ENCODE results near the gene UMODL1.
A peak's percentile ranks its signal among the peaks of the same experiment; 100 is the strongest.

The UMODL1 gene

DNA sequence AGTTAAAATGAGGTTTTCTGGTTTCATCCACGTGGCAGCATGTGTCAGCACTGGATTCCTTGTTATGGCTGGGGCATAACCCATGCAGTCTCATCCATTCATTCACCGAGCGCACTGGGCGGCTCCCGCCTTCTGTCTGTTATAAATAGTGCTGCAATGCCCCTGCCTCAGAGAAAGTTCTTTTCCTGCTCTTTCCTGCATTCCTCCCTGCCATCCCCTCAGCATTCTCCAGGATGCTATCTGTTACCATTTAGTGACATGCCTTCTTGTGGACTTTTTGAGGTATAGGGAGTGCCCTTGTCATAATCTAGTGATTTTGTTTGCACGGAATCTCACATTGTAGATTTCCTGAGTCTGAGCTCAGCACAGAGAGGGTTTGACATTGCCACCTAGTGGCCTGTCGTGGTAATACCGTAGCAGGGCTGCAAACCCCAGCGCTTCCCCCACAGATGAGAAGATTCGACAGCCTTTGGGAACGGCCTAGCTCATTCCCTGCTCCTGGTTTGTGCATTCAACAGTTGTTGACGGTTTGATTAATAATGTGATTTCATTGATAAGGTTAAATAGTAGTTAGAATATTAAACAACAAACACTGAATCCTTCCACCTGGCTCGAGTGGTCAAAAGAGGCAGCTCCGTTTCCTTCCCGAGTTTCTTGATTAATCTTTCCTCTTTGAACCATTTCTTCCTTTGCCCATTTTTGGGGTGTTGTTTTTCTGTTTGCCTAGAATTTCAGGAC is 46.3 kb downstream of the UMODL1 start:
- DNase-seq (ENCODE audit: extremely low read depth, low read depth): peak; percentile 54
- TF ChIP-seq, protein P1, sequence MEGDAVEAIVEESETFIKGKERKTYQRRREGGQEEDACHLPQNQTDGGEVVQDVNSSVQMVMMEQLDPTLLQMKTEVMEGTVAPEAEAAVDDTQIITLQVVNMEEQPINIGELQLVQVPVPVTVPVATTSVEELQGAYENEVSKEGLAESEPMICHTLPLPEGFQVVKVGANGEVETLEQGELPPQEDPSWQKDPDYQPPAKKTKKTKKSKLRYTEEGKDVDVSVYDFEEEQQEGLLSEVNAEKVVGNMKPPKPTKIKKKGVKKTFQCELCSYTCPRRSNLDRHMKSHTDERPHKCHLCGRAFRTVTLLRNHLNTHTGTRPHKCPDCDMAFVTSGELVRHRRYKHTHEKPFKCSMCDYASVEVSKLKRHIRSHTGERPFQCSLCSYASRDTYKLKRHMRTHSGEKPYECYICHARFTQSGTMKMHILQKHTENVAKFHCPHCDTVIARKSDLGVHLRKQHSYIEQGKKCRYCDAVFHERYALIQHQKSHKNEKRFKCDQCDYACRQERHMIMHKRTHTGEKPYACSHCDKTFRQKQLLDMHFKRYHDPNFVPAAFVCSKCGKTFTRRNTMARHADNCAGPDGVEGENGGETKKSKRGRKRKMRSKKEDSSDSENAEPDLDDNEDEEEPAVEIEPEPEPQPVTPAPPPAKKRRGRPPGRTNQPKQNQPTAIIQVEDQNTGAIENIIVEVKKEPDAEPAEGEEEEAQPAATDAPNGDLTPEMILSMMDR (IDR thresholded peaks at IDR 0.05; ENCODE audit: low read depth, low read length): peak; percentile 95

DNA sequence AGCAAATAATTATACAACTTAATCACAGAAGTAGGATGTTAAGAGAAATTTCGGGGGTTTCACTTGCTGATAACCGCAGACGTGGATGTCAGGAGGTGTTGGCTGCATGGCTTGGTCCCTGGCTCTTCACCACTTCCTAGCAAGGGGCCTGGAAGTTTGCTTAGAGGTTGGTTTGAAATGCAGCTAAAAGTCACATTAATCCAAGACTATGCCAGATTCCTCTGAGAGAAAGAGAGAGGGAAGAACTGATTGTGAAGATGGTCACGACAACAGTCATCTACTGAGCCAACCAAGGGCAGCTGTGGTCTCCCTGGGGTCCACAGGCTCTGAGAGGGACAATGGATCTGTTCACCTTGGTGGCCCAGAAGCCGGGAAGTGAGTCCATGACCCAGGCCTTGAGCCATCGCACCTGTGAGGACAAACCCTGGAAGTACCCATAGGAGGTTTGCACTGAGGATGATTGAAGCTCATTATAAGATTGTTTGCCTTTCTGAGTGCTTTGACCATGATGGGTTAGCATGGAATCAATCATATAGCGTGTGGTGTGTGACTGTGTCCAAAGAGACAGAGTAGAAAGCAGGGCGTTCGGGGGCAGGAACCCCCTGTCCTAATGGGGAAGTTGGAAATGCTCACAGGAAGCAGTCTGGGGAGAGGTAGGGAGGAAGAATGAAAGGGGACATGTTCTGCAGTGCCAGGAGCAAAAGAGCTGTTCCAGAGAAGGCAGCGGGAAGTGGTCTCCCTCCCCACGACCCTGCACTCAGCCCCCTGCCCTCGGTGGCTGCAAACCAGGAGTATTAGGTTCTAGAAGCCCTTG is 47.1 kb downstream of the UMODL1 start:
- TF ChIP-seq, protein P1 (IDR thresholded peaks at IDR 0.05; ENCODE audit: low read depth, low read length): no peak
- DNase-seq (ENCODE audit: extremely low read depth, low read depth): no peak

DNA sequence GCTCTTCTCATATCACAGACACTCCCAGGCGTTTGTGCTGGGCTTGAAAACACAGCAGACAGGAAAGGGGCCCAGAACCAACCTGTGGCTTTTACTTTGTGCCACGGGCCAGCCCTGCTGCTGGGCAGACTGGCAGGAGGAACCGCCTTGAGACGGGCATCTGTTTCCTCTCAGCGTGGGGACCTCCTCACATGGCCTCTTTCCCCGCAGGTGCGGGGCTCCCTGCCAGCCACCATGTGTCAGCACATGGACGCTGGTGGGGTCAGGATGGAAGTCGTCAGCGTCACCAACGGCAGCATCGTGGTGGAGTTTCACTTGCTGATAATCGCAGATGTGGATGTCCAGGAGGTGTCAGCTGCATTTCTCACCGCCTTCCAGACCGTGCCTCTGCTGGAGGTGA is 47.8 kb downstream of the UMODL1 start:
- no peak for DNase-seq (ENCODE audit: extremely low read depth, low read depth)
- TF ChIP-seq, protein P1 (IDR thresholded peaks at IDR 0.05; ENCODE audit: low read depth, low read length): no peak

DNA sequence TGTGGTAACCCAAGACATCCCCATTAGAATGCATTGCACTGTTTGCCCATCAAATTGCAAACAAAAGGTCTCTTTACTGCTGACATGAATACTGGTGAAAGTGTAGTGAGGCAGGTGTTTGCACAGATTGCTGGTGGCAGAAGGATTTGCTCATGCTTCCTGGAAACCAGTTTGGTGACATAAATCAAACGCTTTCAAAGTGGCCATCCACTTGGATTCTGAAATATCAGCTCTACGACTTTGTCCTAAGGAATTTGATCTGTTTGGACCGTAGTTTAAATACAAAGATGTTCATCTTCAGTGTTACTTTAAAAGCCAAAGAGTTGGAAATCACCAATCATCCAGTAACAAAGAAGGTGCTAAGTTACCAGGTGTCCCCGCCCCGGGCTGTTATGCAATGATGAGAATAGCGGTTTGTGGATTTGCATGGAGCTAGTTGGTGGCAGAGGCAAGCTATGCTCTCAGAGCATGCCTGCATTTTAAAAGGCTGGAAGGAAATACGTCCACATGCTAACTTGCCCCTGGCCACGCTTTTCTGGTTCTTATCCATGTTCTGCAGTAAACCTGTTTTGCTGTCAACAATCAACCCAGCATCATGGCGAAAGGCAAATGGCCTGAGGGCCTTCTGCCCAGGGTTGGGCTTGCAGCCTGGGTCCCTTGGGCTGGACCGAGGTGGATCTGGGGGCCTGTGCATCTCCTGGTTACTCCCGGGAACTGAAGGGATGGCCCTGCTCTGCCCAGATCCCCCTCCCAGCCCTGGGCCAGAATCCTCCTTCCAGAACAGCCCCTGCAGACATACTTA is 49.2 kb downstream of the UMODL1 start:
- TF ChIP-seq, protein P1 (IDR thresholded peaks at IDR 0.05; ENCODE audit: low read depth, low read length): no peak
- no peak for DNase-seq (ENCODE audit: extremely low read depth, low read depth)

DNA sequence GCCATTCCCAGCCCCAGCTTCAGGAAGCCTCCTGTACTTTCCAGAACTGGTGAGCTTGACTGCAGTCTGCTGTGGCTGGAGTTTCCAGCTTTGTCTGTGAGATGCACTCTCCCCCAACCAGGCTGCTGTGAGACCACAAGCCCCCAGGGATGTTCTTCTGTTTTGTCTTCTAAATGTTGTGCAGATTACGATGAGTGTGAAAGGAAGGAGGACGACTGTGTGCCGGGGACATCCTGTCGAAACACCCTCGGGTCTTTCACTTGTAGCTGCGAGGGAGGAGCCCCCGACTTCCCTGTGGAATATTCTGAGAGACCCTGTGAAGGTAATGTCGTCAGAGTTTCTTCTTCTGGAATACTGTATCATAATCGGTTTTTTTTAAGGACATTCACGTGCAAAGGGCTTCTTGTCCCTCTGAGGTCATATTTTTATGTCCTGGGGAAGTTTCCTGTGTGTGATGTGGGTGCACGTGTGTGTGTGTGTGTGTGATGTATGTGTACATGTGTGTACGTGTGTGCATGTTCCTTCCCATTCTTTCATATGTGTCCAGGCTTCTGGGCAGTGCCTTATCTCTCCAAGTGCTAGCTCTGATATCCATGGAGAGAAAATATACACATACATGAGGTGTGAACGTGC is 49.9 kb downstream of the UMODL1 start:
- no peak for DNase-seq (ENCODE audit: extremely low read depth, low read depth)
- TF ChIP-seq, protein P1 (IDR thresholded peaks at IDR 0.05; ENCODE audit: low read depth, low read length): no peak

DNA sequence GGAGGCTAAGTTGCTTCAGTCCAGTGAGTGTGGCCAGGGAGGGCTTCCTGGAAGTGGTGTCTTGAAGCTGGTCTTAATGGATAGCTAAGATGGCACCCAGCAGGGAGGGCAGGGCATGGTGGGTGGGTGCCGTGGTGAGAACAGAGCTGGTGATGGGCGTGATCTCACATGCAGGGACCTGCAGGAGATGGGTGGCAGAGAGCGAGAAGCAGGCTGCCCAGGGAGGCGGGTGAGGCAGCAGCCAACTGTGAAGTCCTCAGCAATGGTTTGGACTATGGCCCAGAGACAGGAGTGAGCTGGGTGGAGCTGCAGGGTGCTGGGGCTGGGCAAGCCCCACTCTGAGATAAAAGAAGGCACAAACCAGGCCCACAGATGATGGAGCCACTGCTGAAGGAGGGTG is 50.7 kb downstream of the UMODL1 start:
- TF ChIP-seq, protein P1 (IDR thresholded peaks at IDR 0.05; ENCODE audit: low read depth, low read length): no peak
- DNase-seq (ENCODE audit: extremely low read depth, low read depth): no peak

All from AG09319 (cell line).